Subcutaneous adipose tissue (tissue), 4 donors: ENCODE measurements around the gene MSRB1. TPM values are rescaled to one million over a fixed set of nuclear protein-coding genes. Genes with fewer than 3 reads are reported as not detected.

Experiments used
- total RNA-seq, 4 donors: library from RNA; depleted of rRNA; stranded (reverse); fragments of >200 nt; gene quantifications; one replicate each; pipeline ENCODE4 v1.1.0, GENCODE V29; 2016
- TF ChIP-seq, protein P1 (sequence below): fragments of 450-650 bp; IDR thresholded peaks from one replicate; pipeline ENCODE4 v1.5.1; 2016; ENCODE audit warnings: low read depth, mild to moderate bottlenecking, control low read depth, antibody characterized with exemption, moderate library complexity

Gene MSRB1
- total RNA-seq, 4 donors from 2014 or later = 11.2 to 30.0 (median 18.1) TPM

DNA sequence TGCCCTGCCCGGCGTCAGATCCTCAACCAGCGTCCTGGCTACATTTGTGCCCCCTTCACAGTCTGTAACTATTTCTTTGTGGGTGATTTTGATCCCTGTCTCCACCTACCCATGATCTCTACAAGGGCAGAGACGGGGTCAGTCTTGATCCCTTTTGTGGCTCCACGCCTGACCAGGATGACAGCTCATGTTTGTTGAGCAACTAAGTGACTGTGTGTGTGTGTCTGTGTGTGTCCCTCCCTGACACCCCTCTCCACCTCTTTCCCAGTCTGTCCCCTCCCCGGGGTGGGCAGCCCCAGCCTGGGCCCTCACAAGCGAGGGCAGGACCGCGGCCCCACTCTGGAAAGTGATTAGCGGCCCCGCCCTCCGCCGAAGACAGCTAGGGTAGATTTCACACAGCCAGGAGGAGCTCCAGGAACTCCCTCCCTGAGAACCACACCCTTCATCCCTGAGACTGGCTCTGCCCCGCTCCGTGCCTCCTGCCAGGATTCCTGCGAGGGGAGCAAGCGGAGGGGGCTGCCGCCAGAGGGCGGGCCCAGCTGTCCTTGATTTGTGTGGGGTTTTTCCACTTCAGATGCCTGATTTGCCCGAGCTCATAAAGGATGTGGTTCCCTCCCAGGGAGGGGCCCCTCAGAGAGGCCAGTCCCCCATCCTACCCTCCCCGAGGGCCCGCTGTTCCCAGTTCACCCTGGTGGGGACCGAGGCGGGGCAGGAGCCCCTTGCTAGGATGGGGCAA lies 19.5 kb downstream of the MSRB1 start:
- TF ChIP-seq, protein P1, sequence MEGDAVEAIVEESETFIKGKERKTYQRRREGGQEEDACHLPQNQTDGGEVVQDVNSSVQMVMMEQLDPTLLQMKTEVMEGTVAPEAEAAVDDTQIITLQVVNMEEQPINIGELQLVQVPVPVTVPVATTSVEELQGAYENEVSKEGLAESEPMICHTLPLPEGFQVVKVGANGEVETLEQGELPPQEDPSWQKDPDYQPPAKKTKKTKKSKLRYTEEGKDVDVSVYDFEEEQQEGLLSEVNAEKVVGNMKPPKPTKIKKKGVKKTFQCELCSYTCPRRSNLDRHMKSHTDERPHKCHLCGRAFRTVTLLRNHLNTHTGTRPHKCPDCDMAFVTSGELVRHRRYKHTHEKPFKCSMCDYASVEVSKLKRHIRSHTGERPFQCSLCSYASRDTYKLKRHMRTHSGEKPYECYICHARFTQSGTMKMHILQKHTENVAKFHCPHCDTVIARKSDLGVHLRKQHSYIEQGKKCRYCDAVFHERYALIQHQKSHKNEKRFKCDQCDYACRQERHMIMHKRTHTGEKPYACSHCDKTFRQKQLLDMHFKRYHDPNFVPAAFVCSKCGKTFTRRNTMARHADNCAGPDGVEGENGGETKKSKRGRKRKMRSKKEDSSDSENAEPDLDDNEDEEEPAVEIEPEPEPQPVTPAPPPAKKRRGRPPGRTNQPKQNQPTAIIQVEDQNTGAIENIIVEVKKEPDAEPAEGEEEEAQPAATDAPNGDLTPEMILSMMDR = no peak

DNA sequence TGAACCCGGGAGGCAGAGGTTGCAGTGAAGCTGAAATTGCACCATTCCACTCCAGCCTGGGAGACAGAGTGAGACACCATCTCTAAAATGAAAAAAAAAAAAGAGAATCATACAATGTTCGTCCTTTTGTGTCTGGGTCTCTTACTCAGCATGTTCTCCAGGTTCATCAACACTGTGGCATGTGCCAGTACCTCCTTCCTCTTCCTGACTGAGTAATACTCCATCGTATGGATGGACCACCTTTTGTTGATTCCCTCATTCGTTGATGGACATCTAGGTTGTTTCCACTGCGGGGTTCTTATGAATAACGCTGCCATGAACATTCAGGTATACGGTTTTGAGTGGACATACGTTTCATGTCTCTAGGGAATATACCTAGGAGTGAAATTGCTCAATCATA lies 20.6 kb downstream of the MSRB1 start:
- TF ChIP-seq, protein P1 = no peak

DNA sequence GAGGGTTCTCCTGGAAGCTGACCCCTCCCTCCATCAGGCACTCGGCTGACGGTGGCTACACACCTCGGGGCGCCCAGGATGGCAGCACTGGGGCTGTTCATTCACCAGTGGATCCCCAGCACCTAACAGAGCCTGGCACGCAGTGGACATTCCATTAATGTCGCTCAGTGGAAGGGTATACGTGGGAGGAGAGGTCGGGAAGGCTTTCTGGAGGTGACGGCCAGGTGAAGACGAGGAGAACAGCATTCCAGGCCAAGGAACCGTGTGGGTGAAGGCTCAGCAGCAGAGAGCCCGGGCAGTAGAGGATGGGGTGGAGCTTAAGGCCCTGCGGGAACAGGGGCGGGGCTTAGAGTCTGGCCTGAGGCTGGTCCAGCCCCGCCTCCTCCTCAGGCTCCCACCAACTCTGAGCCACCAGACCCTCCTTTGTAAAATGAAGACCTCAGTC lies 22.2 kb downstream of the MSRB1 start:
- TF ChIP-seq, protein P1 = no peak

DNA sequence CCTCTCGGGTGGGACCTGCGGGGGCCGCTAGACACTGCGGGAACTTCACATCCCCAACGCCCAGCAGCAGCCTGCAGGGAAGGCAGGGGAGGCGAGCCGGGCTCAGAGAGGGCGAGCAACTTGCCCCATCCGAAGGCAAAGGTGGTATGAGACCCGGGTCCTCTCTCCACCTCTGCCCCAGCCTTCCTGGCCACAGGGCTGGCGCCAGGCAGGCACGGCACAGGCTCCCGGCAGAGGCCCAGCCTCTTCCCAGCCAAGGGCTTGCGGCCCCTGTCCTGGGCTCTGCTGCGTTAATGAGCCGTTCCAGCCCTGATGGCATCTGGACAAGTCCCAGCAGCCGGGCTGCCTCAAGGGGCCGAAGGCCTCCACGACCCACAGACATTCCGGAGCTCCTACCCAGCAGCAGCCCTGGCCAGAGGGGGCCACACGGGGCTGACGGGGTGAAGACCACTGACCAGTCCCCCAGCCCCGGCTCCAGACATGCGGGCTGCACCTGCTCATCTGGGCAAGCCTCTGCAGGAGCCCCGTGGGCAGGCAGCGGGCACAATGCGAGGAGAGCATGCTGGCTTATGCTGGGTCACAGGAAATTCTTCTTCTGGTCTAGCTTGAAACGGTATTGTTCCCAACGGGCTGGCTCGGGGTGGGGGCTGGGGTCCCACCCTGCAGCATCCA lies 23.5 kb downstream of the MSRB1 start:
- TF ChIP-seq, protein P1 = no peak

DNA sequence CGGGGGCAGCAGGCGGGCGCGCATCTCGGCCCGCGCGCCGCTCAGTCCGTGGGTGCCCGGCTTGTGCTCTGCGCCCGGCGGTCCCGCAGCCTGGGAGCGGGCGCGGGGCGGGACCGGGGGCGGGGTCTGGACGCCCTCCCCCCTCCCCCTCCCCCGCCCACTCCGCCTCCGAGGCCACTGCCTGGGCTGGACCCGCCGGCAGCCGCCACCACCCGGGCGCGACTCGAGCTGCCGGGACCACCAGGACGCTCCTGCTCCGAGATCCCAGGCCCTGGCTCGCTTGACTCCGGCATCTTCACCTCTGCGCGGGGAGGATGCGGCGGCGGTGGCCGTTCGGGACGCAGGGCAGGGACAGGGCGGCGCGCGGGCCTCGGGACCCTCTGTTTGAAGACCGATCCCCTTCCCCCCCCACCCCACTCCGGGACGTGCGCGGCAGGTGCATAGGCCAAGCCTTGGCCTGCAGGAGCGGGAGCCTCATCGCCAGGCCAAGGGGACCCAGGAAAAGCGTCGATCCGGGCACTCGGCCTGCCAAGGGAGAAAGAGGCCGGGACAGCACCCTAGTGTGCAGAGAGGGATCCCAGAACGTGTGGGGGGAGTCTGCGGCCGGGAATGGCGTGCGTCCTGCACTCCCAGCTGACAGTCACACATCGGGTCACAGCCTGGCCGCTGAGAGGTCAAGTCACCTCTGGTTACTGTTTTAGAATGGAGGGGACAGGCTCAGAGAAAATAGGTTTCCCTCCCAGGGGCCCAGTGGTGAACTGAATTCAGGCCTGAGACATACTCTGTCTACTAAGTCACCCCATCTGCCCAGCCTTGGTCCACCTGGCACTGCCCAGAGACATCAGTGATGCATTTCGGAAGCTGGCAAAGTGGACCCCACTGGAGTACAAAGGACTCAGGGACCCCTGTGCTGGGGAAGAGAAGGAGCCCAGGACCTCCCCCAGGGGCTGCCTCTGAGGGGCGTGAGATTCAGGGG lies 24.4 kb downstream of the MSRB1 start, which contains the start of gene HS3ST6:
TSS of gene HS3ST6 (minus strand) at position 65 of the 976 bp plus-strand sequence. CDS start 92 bp downstream, outside the sequence.
- TF ChIP-seq, protein P1 = no peak

DNA sequence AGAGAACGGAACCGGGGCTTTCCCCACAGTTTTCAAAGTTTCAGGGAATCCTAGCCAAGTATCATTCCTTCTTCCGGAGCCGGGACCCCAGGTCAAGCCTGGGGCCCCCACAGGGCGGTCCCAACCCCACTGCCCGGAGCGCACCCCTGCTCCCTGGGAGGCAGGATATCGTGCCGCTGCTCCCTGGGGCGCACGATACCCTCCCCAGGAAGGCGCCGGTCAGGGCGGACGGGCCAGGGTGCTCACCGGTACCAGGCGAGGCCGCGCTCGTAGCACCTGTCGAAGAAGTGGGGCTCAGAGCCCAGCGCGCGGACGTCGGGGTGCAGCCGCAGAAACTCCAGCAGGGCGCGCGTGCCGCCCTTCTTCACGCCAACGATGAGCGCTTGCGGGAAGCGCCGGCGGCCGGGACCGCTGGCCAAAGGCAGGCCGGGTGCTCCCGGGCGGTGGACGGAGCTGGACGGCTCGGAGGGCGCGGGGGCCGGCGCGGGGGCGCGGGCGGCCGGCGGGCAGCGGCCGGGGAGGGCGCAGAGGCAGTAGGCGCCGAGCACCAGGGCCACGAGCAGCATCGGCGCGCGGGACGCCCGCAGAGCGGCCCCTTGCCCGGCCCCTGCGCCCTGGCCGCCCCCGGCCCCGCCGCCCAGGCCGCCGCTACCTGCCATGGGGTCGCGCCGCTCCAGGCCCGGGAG lies 25.2 kb downstream of the MSRB1 start:
- TF ChIP-seq, protein P1 = no peak
